Mesenteric fat pad (tissue), 1 donor: ENCODE results near the gene ZNF808. TPM values are rescaled to one million over a fixed set of nuclear protein-coding genes. Genes with fewer than 3 reads are reported as not detected.
A peak's percentile ranks its signal among the peaks of the same experiment; 100 is the strongest.
"Not testable (repeated sequence)": the region's sequence is repeated elsewhere in the genome, so short reads cannot be mapped to it uniquely, and the experiment has no call there.

Experiments used
- DNase-seq: peaks from one replicate; pipeline ENCODE4 v3.0.0-alpha.2; 2020; ENCODE audit warnings: low spot score
- long read RNA-seq: library from polyadenylated mRNA; unstranded; transcript quantifications from one replicate; pipeline ENCODE4 v2.0.0, GENCODE V29; 2020
- total RNA-seq: library from RNA; stranded (reverse); fragmentation: NEBNext Ultra II Directional; extraction: Animal tissue kit (Norgen Biotek cat#: 25700); gene quantifications from one replicate; pipeline ENCODE4 v1.2.1, GENCODE V29; 2021
- donor health status: DM: yes; HTN: yes; CAD: no.

Gene ZNF808
- total RNA-seq, result 15.5 TPM
- long read RNA-seq, partial matches to known transcripts, result 0 of 4 reads
- long read RNA-seq, other reads (novel, unspliced or antisense), result 2 of 4 reads

GRCh38 chr19:52527134-52527955, at the start of gene ZNF808:
TSS of gene ZNF808 (plus strand) at chr19:52527668. CDS start at chr19:52543285, 15,617 bp downstream.
- peak; percentile 99 for DNase-seq

- not testable (repeated sequence) for DNase-seq
These were observed 43.2 kb upstream of the ZNF808 start for GRCh38 chr19:52484111-52484743.

- DNase-seq, result not testable (repeated sequence)
These were observed 42.4 kb upstream of the ZNF808 start for GRCh38 chr19:52485064-52485463.

DNA sequence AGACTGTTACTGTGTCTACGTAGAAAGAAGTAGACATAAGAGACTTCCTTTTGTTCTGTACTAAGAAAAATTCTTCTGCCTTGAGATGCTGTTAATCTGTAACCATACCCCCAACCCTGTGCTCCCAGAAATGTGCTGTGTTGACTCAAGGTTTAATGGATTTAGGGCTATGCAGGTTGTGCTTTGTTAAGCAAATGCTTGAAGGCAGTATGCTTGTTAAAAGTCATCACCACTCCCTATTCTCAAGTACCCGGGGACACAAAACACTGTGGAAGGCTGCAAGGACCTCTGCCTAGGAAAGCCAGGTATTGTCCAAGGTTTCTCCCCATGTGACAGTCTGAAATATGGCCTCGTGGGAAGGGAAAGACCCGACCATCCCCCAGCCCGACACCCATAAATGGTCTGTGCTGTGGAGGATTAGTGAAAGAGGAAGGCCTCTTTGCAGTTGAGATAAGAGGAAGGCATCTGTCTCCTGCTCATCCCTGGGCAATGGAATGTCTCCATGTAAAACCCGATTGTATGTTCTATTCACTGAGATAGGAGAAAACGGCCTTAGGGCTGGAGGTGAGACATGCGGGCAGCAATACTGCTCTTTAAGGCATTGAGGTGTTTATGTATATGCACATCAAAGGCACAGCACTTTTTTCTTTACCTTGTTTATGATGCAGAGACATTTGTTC, 41.8 kb upstream of the ZNF808 start:
- not testable (repeated sequence) for DNase-seq

DNA sequence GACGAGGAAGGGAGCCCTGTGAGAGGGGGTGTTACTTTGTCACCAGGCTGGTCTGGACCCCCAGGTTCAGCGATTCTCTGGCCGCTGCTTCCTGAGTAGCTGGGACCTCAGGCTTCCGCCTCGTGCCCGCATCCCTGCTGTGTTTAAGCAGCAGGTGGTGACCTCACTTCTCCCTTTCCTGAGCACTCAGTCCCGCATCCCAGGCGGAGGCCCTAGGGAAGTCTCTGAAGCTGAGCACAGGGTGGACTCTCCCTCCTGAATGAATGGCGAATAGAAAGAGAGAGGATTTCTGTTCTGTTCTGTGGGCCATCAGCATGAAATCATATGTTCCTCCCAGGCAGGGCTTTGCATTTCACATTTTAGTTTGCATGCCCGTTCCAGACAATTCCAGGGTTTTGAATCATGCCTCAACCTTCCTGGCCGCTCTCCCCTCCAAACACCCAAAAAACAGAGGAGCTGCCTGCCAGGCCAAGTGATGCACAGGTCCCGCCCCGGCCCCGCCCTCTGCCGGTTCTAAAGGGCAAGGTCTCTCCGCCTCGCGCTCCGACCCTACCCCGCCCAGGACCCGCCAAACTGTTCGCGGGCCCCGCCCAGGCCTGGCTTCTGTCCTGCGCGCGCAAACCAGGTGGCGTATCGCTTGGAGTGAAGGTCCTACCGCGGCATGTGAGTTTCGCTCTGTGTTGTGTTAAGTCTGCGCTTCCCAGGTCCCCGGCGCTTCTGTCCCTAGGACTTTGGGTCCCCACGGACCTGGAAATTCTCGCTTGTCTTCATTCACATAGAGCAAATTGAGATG, 35.1 kb upstream of the ZNF808 start:
- no peak for DNase-seq

GRCh38 chr19:52492994-52493470, 34.4 kb upstream of the ZNF808 start:
- no peak for DNase-seq

GRCh38 chr19:52494518-52494917, 33.0 kb upstream of the ZNF808 start:
- no peak for DNase-seq

DNA sequence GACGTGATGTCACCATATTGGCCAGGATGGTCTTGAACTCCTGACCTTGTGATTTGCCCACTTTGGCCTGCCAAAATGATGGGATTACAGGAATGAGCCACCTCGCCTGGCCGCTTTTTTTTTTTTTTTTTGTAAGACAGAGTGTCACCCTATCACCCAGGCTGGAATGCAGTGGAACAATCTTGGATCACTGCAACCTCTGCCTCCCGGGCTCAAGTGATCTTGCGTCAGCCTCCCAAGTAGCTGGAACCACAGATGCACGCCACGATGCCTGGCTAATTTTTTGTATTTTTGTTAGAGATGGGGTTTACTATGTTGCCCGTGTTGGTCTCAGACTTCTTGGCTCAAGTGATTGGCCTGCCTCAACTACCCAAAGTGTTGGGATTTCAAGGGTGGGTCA, 28.9 kb upstream of the ZNF808 start:
- no peak for DNase-seq

DNA sequence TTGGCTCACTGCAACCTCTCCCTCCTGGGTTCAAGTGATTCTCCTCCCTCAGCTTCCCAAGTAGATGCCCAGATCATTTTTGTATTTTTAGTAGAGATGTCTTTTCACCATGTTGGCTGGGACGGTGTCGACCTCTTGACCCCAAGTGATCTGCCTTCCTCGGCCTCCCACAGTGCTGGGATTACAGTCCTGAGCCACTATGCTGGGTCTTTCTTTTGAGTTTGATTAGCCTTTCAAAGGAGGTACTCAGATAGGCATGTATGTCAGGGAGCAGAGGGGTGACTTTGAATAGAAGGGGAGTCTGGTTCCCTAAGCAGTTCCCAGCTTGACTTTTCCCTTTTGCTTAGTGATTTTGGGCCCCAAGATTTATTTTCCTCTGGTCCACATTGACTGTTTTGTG, 27.0 kb upstream of the ZNF808 start:
- DNase-seq, result not testable (repeated sequence)

DNA sequence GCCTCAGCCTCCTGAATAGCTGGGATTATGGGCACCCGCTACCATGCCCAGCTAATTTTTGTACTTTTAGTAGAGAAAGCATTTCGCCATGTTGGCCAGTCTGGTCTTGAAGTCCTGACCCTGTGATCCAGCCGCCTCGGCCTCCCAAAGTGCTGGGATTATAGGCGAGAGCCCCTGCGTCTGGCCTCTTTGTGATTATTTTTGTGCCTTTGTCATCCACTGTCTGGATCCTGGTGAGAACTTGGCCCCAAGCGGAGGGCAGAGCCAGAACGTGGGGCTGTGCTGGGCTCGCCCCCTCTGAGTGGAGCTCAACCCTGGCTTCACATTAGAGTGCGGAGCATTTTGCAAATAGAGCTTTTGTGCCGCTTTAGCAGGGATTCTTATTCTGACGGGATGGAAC, 26.5 kb upstream of the ZNF808 start:
- DNase-seq, result not testable (repeated sequence)

DNA sequence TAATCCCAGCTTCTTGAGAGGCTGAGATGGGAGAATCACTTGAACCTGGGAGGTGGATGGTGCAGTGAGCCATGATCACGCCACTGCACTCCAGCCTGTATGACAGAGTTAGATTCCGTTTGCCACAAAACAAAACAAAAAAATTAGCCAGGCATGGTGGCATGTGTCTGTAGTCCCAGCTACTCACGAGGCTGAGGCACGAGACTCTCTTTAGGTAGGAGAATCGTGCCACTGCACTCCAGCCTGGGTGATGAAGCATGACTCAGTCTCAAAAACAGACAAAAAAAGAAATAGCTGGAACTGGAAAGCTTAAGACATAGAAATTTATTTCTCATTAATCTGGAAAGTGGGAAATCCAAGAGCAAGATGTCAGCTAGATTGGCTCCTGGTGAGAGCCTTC, 20.2 kb upstream of the ZNF808 start:
- no peak for DNase-seq

- peak; percentile 59 for DNase-seq
These were observed 11.3 kb upstream of the ZNF808 start for GRCh38 chr19:52516191-52516590.

DNA sequence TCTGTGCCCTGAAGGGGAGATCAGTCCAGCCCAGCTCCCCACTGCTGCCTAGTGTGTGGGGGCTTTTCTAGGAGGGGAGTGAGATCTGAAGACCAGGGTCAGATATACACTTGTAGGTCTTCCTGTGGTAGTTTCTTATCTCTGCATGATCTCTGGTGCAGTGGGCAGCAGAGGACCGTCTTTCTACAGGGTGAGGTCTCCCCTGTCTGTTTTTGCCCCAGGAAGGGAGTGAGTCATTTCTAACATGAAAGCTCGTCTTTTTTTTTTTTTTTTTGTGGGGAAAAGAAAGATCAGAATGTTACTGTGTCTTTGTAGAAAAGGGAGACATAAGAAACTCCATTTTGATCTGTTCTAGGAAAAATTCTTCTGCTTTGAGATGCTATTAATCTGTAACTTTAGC, 8.8 kb upstream of the ZNF808 start:
- DNase-seq, result no peak

GRCh38 chr19:52519175-52519574, 8.3 kb upstream of the ZNF808 start:
- peak; percentile 16 for DNase-seq

DNA sequence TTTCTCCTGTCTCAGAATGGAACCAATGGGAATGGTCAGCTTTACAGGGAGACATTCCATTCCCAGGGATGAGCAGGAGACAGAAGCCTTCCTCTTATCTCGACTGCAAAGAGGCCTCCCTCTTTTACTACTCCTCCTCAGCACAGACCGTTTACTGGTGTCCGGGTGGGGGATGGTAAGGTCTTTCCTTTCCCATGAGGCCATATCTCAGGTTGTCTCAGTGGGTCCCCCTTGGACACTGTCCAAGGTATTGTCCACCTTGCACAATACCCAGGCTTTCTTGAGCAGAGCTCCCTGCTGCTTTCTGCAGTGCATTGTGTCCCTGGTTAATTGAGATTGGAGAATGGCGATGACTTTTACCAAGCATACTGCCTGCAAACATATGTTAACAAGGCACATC, 7.5 kb upstream of the ZNF808 start:
- peak; percentile 33 for DNase-seq

- DNase-seq, result peak; percentile 35
These were observed 4.9 kb upstream of the ZNF808 start for GRCh38 chr19:52522551-52522950.

DNA sequence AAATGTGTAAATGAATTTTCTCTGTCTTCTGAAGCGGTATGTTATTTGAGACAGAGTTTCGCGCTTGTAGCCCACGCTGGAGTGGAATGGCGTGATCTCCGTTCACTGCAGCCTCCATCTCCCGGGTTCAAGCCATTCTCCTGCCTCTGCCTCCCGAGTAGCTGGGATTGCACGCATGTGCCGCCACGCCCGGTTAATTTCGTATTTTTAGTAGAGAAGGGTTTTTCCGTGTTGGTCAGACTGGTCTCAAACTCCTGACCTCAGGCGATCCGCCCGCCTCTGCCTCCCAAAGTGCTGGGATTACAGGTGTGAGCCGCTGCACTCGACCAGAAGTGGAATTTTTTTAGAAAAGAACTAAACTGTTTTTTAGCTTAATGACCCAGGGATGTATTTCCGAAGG, 3.4 kb upstream of the ZNF808 start:
- DNase-seq, result peak; percentile 82

DNA sequence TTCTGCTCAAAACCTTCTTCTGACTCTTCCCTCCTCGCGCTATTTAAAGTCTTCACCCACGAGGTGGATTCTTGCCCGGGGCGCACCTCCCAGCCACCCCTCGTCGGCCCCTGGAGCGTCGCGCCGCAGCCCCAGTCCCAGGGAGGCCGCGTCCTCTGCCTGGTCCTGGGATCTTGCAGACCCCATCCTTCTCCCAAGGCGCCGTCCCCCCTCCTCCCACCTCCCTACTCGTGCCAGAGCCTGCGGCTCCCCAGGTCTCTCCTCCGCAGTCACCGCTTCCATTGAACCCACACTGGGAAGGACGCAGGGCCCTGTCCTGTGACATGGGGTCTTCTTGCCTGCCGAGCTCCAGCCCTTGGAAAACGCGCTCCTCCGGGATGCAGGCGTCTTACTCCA, 486 bp downstream of the ZNF808 start:
- peak; percentile 82 for DNase-seq

GRCh38 chr19:52532480-52532879, 5.0 kb downstream of the ZNF808 start:
- DNase-seq, result no peak

- no peak for DNase-seq
These were observed 6.4 kb downstream of the ZNF808 start for GRCh38 chr19:52533901-52534300.

GRCh38 chr19:52535385-52535770, 7.9 kb downstream of the ZNF808 start:
- DNase-seq, result not testable (repeated sequence)
